ENCODE measurements around the gene COL8A1. TPM values are rescaled to one million over a fixed set of nuclear protein-coding genes. Genes with fewer than 3 reads are reported as not detected.

The COL8A1 gene
- total RNA-seq, 1 donor from 2014 or later = 3,403 TPM

GRCh38 chr3:99777708-99778107, 139.3 kb downstream of the COL8A1 start:
- Mint-ChIP-seq H3K36me3 (ENCODE audit: unreplicated experiment) (peaks cover 68% of the 10 kb centered on the region), H3K4me1 (ENCODE audit: unreplicated experiment) (peaks cover 79% of the 10 kb centered on the region), H3K9me3 (ENCODE audit: unreplicated experiment) (no peaks in the 10 kb centered on the region), H3K27me3 (ENCODE audit: unreplicated experiment) (no peaks in the 10 kb centered on the region), H3K4me3 (ENCODE audit: unreplicated experiment) (no peak overlapping the region), H3K27ac (ENCODE audit: unreplicated experiment) (peak overlapping the region; percentile 90)
- no peak for DNase-seq (ENCODE audit: extremely low spot score, unreplicated experiment)
- TF ChIP-seq, protein P1, sequence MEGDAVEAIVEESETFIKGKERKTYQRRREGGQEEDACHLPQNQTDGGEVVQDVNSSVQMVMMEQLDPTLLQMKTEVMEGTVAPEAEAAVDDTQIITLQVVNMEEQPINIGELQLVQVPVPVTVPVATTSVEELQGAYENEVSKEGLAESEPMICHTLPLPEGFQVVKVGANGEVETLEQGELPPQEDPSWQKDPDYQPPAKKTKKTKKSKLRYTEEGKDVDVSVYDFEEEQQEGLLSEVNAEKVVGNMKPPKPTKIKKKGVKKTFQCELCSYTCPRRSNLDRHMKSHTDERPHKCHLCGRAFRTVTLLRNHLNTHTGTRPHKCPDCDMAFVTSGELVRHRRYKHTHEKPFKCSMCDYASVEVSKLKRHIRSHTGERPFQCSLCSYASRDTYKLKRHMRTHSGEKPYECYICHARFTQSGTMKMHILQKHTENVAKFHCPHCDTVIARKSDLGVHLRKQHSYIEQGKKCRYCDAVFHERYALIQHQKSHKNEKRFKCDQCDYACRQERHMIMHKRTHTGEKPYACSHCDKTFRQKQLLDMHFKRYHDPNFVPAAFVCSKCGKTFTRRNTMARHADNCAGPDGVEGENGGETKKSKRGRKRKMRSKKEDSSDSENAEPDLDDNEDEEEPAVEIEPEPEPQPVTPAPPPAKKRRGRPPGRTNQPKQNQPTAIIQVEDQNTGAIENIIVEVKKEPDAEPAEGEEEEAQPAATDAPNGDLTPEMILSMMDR (IDR thresholded peaks at IDR 0.05) = no peak

DNA sequence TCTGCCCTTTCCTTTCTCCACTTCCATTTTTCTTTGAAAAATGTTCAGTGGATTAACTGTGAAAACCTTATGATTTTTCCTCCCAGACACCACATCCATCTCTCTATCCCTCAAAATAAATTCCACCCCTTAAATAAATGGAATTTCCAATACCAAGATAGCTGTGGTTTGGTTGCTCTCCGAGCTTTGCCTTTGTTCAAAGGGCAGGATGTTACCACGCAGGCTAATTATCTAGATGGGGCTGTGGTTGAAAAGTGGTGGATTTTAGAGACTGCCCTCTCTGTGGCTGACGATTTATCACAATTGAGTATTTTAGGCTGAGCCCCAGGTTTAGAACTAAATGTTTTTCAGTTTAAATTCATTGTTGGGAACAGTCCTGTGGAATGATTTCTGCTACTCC, 142.4 kb downstream of the COL8A1 start:
- TF ChIP-seq, protein P1 (IDR thresholded peaks at IDR 0.05) = no peak
- Mint-ChIP-seq H3K27me3 (ENCODE audit: unreplicated experiment) (no peaks in the 10 kb centered on the region), H3K36me3 (ENCODE audit: unreplicated experiment) (peaks cover 67% of the 10 kb centered on the region), H3K4me3 (ENCODE audit: unreplicated experiment) (no peak overlapping the region), H3K4me1 (ENCODE audit: unreplicated experiment) (peaks cover 79% of the 10 kb centered on the region), H3K27ac (ENCODE audit: unreplicated experiment) (peak overlapping the region; percentile 76), H3K9me3 (ENCODE audit: unreplicated experiment) (no peaks in the 10 kb centered on the region)
- no peak for DNase-seq (ENCODE audit: extremely low spot score, unreplicated experiment)

DNA sequence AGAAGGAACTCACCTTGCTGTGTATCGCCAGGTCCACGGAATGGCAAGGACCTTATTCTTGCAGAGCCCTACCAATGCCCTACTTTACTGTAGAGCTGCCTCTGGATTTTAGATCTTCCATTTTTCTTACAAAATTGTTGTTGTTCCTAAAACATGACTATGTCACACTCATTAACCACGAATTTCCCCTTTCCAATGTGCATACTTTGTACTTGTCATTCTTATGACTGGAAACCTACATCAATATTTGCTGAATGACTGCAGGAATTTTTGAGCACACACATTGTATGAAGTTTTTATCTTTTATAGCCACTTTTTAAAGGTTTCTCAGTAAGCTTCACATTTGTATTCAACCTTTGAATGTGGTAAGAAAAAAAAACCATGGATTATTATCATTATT, 143.4 kb downstream of the COL8A1 start:
- peak overlapping the region; percentile 24 for H3K27ac Mint-ChIP-seq (ENCODE audit: unreplicated experiment)
- TF ChIP-seq, protein P1 (IDR thresholded peaks at IDR 0.05) = no peak
- no peak overlapping the region for H3K4me3 Mint-ChIP-seq (ENCODE audit: unreplicated experiment)
- H3K27me3 Mint-ChIP-seq (ENCODE audit: unreplicated experiment) = no peaks in the 10 kb centered on the region
- peaks cover 78% of the 10 kb centered on the region for H3K4me1 Mint-ChIP-seq (ENCODE audit: unreplicated experiment)
- H3K9me3 Mint-ChIP-seq (ENCODE audit: unreplicated experiment) = no peaks in the 10 kb centered on the region
- H3K36me3 Mint-ChIP-seq (ENCODE audit: unreplicated experiment) = peaks cover 64% of the 10 kb centered on the region
- DNase-seq (ENCODE audit: extremely low spot score, unreplicated experiment) = no peak

DNA sequence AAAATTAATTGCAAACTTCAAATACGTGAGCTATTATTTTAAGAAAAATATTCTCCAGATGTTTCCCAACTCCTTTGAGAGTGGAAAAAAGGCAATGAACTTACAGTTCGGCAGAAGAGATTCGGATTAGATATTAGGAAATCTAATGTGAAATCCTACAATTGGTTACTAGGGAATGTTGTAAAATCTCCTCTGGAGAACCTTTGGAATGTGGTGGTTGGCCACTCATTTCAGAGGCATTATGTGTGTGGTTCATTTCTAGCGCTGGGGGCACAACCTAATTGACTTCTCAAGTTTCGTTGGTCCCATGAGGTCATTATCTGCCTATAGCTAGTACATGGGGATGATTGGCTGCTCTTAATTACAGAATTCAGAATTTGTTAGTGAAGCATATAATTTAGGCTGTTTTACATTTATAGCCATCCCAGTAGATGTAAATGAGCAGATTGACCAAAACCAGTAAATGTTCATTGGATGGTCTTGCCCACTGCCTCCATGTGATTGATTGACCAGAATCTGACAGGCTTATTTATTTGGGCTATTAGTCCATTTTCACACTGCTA, 144.7 kb downstream of the COL8A1 start:
- Mint-ChIP-seq H3K4me1 (ENCODE audit: unreplicated experiment) (peaks cover 75% of the 10 kb centered on the region), H3K4me3 (ENCODE audit: unreplicated experiment) (no peak overlapping the region), H3K27ac (ENCODE audit: unreplicated experiment) (peak overlapping the region; percentile 84), H3K27me3 (ENCODE audit: unreplicated experiment) (no peaks in the 10 kb centered on the region), H3K9me3 (ENCODE audit: unreplicated experiment) (no peaks in the 10 kb centered on the region), H3K36me3 (ENCODE audit: unreplicated experiment) (peaks cover 63% of the 10 kb centered on the region)
- no peak for DNase-seq (ENCODE audit: extremely low spot score, unreplicated experiment)
- TF ChIP-seq, protein P1 (IDR thresholded peaks at IDR 0.05) = no peak

DNA sequence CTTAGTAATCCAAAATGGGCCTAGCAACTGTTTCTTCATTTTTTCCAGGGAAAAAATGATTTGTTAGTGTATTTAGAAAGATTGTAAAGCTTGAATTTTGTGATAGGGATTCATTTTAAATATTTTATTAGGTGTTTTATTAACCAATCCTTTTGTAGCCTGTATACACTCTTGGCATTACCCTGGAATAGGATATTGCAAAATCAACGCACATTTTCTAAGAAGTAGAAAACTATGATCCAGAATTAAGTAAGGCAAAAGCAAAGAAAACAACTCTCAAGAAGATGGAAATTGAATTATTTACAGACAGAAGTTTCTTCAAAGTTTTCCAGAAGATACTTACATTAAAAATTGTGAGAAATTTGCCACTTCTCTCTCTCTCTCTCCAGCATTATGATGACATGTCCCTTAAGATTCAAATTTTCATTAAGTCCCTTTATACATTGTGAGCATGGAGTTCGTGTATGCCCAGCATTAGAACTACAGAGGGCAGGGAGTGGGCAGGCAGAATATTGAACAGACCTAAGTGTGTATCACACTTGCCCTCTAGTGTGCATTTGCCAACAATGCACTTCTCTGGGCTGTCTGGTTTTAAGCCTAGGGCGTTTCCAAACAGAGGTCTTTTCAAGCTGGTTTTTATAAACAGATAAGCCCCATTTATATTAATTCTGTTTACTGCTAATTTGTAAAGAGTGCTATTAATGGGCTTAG, 150.8 kb downstream of the COL8A1 start:
- TF ChIP-seq, protein P1 (IDR thresholded peaks at IDR 0.05) = peak; percentile 67
- H3K9me3 Mint-ChIP-seq (ENCODE audit: unreplicated experiment) = no peaks in the 10 kb centered on the region
- no peak overlapping the region for H3K4me3 Mint-ChIP-seq (ENCODE audit: unreplicated experiment)
- peaks cover 56% of the 10 kb centered on the region for H3K4me1 Mint-ChIP-seq (ENCODE audit: unreplicated experiment)
- no peak for DNase-seq (ENCODE audit: extremely low spot score, unreplicated experiment)
- H3K27ac Mint-ChIP-seq (ENCODE audit: unreplicated experiment) = peak overlapping the region; percentile 55
- H3K36me3 Mint-ChIP-seq (ENCODE audit: unreplicated experiment) = peaks cover 57% of the 10 kb centered on the region
- H3K27me3 Mint-ChIP-seq (ENCODE audit: unreplicated experiment) = no peaks in the 10 kb centered on the region
